Hepatocyte (in vitro differentiated cells): ENCODE data around the gene FMO3. TPM values are rescaled to one million over a fixed set of nuclear protein-coding genes. Genes with fewer than 3 reads are reported as not detected.

ENCODE experiments used
- DNase-seq: peaks from one replicate; pipeline ENCODE4 v3.0.0-alpha.2; 2016; ENCODE audit warnings: low spot score
- H2AFZ ChIP-seq: fragments of 200-600 bp; sonication (generic); 2 replicates; pipeline ENCODE4 v1.6.0; 2016; ENCODE audit warnings: antibody characterized with exemption, mild to moderate bottlenecking
- H3K27ac ChIP-seq: fragments of 200-600 bp; sonication (generic); 2 replicates; pipeline ENCODE4 v1.5.1; 2016; ENCODE audit warnings: mild to moderate bottlenecking
- H3K27me3 ChIP-seq: fragments of 200-600 bp; sonication (generic); 2 replicates; pipeline ENCODE4 v1.6.1; 2016
- H3K36me3 ChIP-seq: fragments of 200-600 bp; sonication (generic); replicated peaks from 2 replicates; pipeline ENCODE4 v1.5.1; 2016; ENCODE audit warnings: low read depth; ENCODE audit not compliant: insufficient read depth
- H3K4me1 ChIP-seq: fragments of 200-600 bp; sonication (generic); 2 replicates; pipeline ENCODE4 v1.5.1; 2016; ENCODE audit warnings: mild to moderate bottlenecking, moderate library complexity; ENCODE audit not compliant: insufficient read depth
- H3K4me2 ChIP-seq: fragments of 200-600 bp; sonication (generic); 2 replicates; pipeline ENCODE4 v1.6.0; 2016
- H3K4me3 ChIP-seq: fragments of 200-600 bp; sonication (generic); 2 replicates; pipeline ENCODE4 v1.5.1; 2016; ENCODE audit warnings: mild to moderate bottlenecking
- H3K79me2 ChIP-seq: fragments of 200-600 bp; sonication (generic); 2 replicates; pipeline ENCODE4 v1.6.0; 2017; ENCODE audit warnings: mild to moderate bottlenecking
- H3K9me2 ChIP-seq: fragments of 200-600 bp; sonication (generic); replicated peaks from 2 replicates; pipeline ENCODE4 v1.6.0; 2017; ENCODE audit warnings: mild to moderate bottlenecking; ENCODE audit not compliant: insufficient read depth
- H3K9me3 ChIP-seq: fragments of 200-600 bp; sonication (generic); 2 replicates; pipeline ENCODE4 v1.5.1; 2016; ENCODE audit warnings: low read depth, mild to moderate bottlenecking
- H4K20me1 ChIP-seq: fragments of 200-600 bp; sonication (generic); 2 replicates; pipeline ENCODE4 v1.6.0; 2016; ENCODE audit warnings: mild to moderate bottlenecking; ENCODE audit not compliant: insufficient read depth, poor library complexity, severe bottlenecking
- EZH2 ChIP-seq: fragments of 200-600 bp; sonication (generic); IDR thresholded peaks from 2 replicates; pipeline ENCODE4 v1.6.1; 2016; ENCODE audit warnings: antibody characterized with exemption, mild to moderate bottlenecking, borderline replicate concordance
- EZH2phosphoT487 ChIP-seq: fragments of 200-600 bp; sonication (generic); IDR thresholded peaks from one replicate; pipeline ENCODE4 v1.6.1; 2018; ENCODE audit warnings: antibody characterized with exemption, mild to moderate bottlenecking, low read depth, moderate library complexity; ENCODE audit not compliant: unreplicated experiment, severe bottlenecking
- WGBS: methylation state at CpG from one replicate; pipeline ENCODE4 v1.1.6; 2016; ENCODE audit warnings: low lambda C conversion rate; ENCODE audit errors: missing lambda C conversion rate; 5-methylcytosine and 5-hydroxymethylcytosine counted together
- microRNA counts: library from miRNA; unstranded; fragments of <30 nt; microRNA quantifications from one replicate; lab custom pipeline; 2017
- microRNA-seq: library from miRNA; unstranded; fragments of <30 nt; microRNA quantifications from one replicate; pipeline ENCODE4, GENCODE V29; 2017
- polyA plus RNA-seq: library from polyadenylated mRNA; unstranded; fragments of >200 nt; fragmentation: Nextera tagmentation; extraction: Ambion mirVana; gene quantifications from 2 replicates; pipeline ENCODE4 v1.2.1, GENCODE V29; 2016
- small RNA-seq: library from RNA; depleted of rRNA; stranded (forward); fragments of <200 nt; gene quantifications from one replicate; pipeline ENCODE3, GENCODE V24; 2014
- total RNA-seq: library from RNA; depleted of rRNA; stranded (reverse); fragments of >200 nt; gene quantifications from 2 replicates; pipeline ENCODE4 v1.2.3, GENCODE V29; 2014
- TF ChIP-seq, protein P1 (sequence below): fragments of 200-600 bp; sonication (generic); IDR thresholded peaks from 2 replicates; pipeline ENCODE4 v1.5.1; 2016; ENCODE audit warnings: antibody characterized with exemption, mild to moderate bottlenecking; ENCODE audit not compliant: poor library complexity

Gene FMO3
- total and polyA plus RNA-seq, 2 experiments from 2014 or later = 0.52 to 1.6 TPM

DNA sequence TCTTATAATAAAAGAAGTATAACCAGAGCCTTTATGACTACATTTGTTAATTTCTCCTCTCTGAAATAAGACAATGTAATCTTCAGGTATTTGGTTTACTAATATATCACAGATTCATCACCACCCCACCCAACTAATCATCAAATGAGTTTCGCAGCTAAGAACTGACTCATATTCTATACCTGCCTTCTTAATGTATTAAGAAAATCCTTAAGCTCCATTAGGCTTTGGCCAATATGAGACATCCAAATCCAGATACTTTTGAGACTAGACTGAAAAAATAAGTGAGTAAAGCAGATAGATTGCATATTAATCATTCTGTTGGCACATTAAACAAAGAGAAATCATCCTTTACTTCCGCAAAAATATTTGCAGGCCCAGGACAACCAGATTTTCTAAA lies 75.7 kb downstream of the FMO3 start:
- DNase-seq = no peak
- Histone ChIP-seq H3K27ac (no peak overlapping the region), H3K4me2 (no peak overlapping the region), H2AFZ (no peak overlapping the region), H3K27me3 (no peaks in the 10 kb centered on the region), H3K36me3 (no peaks in the 10 kb centered on the region), H3K4me3 (no peak overlapping the region), H3K9me2 (no peaks in the 10 kb centered on the region), H4K20me1 (no peaks in the 10 kb centered on the region), H3K9me3 (no peaks in the 10 kb centered on the region), H3K79me2 (no peaks in the 10 kb centered on the region), H3K4me1 (no peaks in the 10 kb centered on the region)
- WGBS = 98% methylated on average over 2 of the region's 2 CpGs
- TF ChIP-seq EZH2phosphoT487 = no peak
- no peak for TF ChIP-seq EZH2
- TF ChIP-seq, protein P1, sequence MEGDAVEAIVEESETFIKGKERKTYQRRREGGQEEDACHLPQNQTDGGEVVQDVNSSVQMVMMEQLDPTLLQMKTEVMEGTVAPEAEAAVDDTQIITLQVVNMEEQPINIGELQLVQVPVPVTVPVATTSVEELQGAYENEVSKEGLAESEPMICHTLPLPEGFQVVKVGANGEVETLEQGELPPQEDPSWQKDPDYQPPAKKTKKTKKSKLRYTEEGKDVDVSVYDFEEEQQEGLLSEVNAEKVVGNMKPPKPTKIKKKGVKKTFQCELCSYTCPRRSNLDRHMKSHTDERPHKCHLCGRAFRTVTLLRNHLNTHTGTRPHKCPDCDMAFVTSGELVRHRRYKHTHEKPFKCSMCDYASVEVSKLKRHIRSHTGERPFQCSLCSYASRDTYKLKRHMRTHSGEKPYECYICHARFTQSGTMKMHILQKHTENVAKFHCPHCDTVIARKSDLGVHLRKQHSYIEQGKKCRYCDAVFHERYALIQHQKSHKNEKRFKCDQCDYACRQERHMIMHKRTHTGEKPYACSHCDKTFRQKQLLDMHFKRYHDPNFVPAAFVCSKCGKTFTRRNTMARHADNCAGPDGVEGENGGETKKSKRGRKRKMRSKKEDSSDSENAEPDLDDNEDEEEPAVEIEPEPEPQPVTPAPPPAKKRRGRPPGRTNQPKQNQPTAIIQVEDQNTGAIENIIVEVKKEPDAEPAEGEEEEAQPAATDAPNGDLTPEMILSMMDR = no peak

MicroRNAs encoded within 50 kb of the gene (microRNA counts, 767-probe panel; counts per million panel counts)
- not detected for microRNA hsa-miR-1295a (lab: Ali Mortazavi, UCI)

Small RNAs within 50 kb of the gene (microRNA-seq; reads per million reads assigned to microRNA genes)
- gene MIR1295A (not detected), gene MIR1295B (not detected)

Small RNAs within 50 kb of the gene (small RNA-seq; reads per million reads assigned to genes)
- 0.53 reads per million, percentile 42 among the genes with 10 or more reads in this experiment for gene MIR1295A

Other genes with a start within 250 kb of the FMO3 start
- gene MROH9, start 155.4 kb upstream of the FMO3 start, total RNA-seq = 0.23 TPM in 1 of 2 replicates, not detected in the other
- 0.15 and 0.22 TPM in 2 replicates for gene MROH9, start 155.4 kb upstream of the FMO3 start, polyA plus RNA-seq
- gene FMO2, start 94.4 kb downstream of the FMO3 start, total RNA-seq = 0.70 and 2.0 TPM in 2 replicates
- gene FMO2, start 94.4 kb downstream of the FMO3 start, polyA plus RNA-seq = not detected in 2 replicates
- 71.2 and 79.6 TPM in 2 replicates for gene FMO1, start 157.6 kb downstream of the FMO3 start, total RNA-seq
- gene FMO1, start 157.6 kb downstream of the FMO3 start, polyA plus RNA-seq = 49.4 and 51.2 TPM in 2 replicates
- 20.5 and 31.4 TPM in 2 replicates for gene FMO4, start 223.3 kb downstream of the FMO3 start, total RNA-seq
- gene FMO4, start 223.3 kb downstream of the FMO3 start, polyA plus RNA-seq = 10.3 and 12.6 TPM in 2 replicates